ENCODE data around the gene SERPIND1. TPM values are rescaled to one million over a fixed set of nuclear protein-coding genes. Genes with fewer than 3 reads are reported as not detected.
"Not testable (repeated sequence)": the region's sequence is repeated elsewhere in the genome, so short reads cannot be mapped to it uniquely, and the experiment has no call there.

The SERPIND1 gene
- total and polyA plus RNA-seq, 7 donors = 0.03 to 0.12 (median 0.07) TPM; not detected in 4

GRCh38 chr22:20816559-20816958, 42.6 kb downstream of the SERPIND1 start:
- H3K27me3 ChIP-seq (ENCODE audit: insufficient read depth in 3 of 3, low read length in 2 of 3) = no peaks in the 10 kb centered on the region
- intact Hi-C loops (cut with DNase I) = no loop called here
- 95 to 98% (median 96%) methylated on average over 6 of the region's 6 CpGs for whole genome bisulfite sequencing, 3 donors
- TF ChIP-seq, protein P1, sequence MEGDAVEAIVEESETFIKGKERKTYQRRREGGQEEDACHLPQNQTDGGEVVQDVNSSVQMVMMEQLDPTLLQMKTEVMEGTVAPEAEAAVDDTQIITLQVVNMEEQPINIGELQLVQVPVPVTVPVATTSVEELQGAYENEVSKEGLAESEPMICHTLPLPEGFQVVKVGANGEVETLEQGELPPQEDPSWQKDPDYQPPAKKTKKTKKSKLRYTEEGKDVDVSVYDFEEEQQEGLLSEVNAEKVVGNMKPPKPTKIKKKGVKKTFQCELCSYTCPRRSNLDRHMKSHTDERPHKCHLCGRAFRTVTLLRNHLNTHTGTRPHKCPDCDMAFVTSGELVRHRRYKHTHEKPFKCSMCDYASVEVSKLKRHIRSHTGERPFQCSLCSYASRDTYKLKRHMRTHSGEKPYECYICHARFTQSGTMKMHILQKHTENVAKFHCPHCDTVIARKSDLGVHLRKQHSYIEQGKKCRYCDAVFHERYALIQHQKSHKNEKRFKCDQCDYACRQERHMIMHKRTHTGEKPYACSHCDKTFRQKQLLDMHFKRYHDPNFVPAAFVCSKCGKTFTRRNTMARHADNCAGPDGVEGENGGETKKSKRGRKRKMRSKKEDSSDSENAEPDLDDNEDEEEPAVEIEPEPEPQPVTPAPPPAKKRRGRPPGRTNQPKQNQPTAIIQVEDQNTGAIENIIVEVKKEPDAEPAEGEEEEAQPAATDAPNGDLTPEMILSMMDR (IDR thresholded peaks at IDR 0.05) = no peak
- H3K27ac ChIP-seq = no peak overlapping the region
- H3K36me3 ChIP-seq (ENCODE audit: insufficient read depth in 1 of 2, low read depth in 1 of 2) = peaks cover 3 to 94% of the 10 kb centered on the region in 2 donors
- no peaks in the 10 kb centered on the region for H3K9me3 ChIP-seq
- H3K4me1 ChIP-seq = no peaks in the 10 kb centered on the region
- no peak overlapping the region for H3K4me3 ChIP-seq
- DNase-seq (no peak), ATAC-seq (no peak)

GRCh38 chr22:20818471-20818870, 44.6 kb downstream of the SERPIND1 start:
- Histone ChIP-seq H3K4me1 (no peaks in the 10 kb centered on the region), H3K27ac (no peak overlapping the region), H3K27me3 (ENCODE audit: insufficient read depth in 3 of 3, low read length in 2 of 3) (no peaks in the 10 kb centered on the region), H3K9me3 (no peaks in the 10 kb centered on the region), H3K4me3 (no peak overlapping the region), H3K36me3 (ENCODE audit: insufficient read depth in 1 of 2, low read depth in 1 of 2) (peaks cover 0 to 88% of the 10 kb centered on the region in 2 donors)
- intact Hi-C loops (cut with DNase I) = no loop called here
- ATAC-seq (no peak), DNase-seq (no peak)
- 91 to 93% (median 93%) methylated on average over 3 of the region's 3 CpGs for WGBS, 3 donors
- TF ChIP-seq, protein P1 (IDR thresholded peaks at IDR 0.05) = no peak

- no peak overlapping the region for H3K27ac ChIP-seq
Observed at GRCh38 chr22:20819471-20819870, 45.6 kb downstream of the SERPIND1 start.

GRCh38 chr22:20821717-20822239, 47.9 kb downstream of the SERPIND1 start:
- H3K4me3 ChIP-seq; DNase-seq; H3K9me3 ChIP-seq; intact Hi-C loops (cut with DNase I); H3K4me1 ChIP-seq; H3K27ac ChIP-seq; ATAC-seq; H3K27me3 ChIP-seq (ENCODE audit: insufficient read depth in 3 of 3, low read length in 2 of 3): not testable (repeated sequence)
- 98% methylated on average over 8 of the region's 8 CpGs for WGBS, 3 donors
- H3K36me3 ChIP-seq (ENCODE audit: insufficient read depth in 1 of 2, low read depth in 1 of 2) = peaks cover 0 to 85% of the 10 kb centered on the region in 2 donors

More at GRCh38 chr22:20819471-20819870, 45.6 kb downstream of the SERPIND1 start:
- Histone ChIP-seq H3K4me1 (no peaks in the 10 kb centered on the region), H3K27me3 (ENCODE audit: insufficient read depth in 3 of 3, low read length in 2 of 3) (no peaks in the 10 kb centered on the region), H3K4me3 (no peak overlapping the region), H3K36me3 (ENCODE audit: insufficient read depth in 1 of 2, low read depth in 1 of 2) (peaks cover 0 to 88% of the 10 kb centered on the region in 2 donors), H3K9me3 (no peaks in the 10 kb centered on the region)
- no peak for DNase-seq
- 94 to 95% (median 95%) methylated on average over 9 of the region's 9 CpGs for WGBS, 3 donors
- TF ChIP-seq, protein P1 (IDR thresholded peaks at IDR 0.05) = no peak
- no peak for ATAC-seq
- intact Hi-C loops (cut with DNase I) = no loop called here

DNA sequence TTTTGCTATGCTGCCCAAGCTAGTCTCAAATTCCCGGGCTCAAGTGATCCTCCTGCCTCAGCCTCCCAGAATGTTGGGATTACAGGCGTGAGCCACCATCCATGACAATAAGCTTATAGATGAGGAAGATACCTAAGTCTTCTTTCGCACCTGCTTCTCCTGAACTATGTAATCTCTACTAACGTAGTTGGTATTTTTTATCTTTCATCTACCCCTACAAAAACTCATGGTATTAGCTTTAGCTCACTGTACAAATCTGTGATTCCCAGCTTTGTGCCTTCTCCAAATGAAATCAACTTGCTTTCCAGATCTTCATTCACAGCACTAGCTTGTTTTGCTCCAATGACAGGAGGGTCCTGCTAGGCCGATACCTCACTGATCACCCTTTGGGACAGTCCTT, 48.3 kb downstream of the SERPIND1 start:
- 95 to 97% (median 97%) methylated on average over 5 of the region's 5 CpGs for WGBS, 3 donors
- Histone ChIP-seq H3K9me3 (no peaks in the 10 kb centered on the region), H3K27ac (no peak overlapping the region), H3K4me3 (no peak overlapping the region), H3K36me3 (ENCODE audit: insufficient read depth in 1 of 2, low read depth in 1 of 2) (peaks cover 0 to 81% of the 10 kb centered on the region in 2 donors), H3K4me1 (no peaks in the 10 kb centered on the region), H3K27me3 (ENCODE audit: insufficient read depth in 3 of 3, low read length in 2 of 3) (no peaks in the 10 kb centered on the region)
- no peak for DNase-seq
- ATAC-seq = no peak
- TF ChIP-seq, protein P1 (IDR thresholded peaks at IDR 0.05) = no peak
- intact Hi-C loops (cut with DNase I) = no loop called here
